Kidney (tissue), 14 donors: ENCODE data around the gene ALG11. TPM values are rescaled to one million over a fixed set of nuclear protein-coding genes. Genes with fewer than 3 reads are reported as not detected.

Experiments
- DNase-seq, 5 donors: peaks; one replicate each; pipeline ENCODE4 v3.0.0-alpha.2; 2013 to 2020
- FAIRE-seq: peaks from 2 replicates; lab custom pipeline; 2012; peaks lifted over from hg19 to GRCh38; lab: Jason Lieb, UNC
- H3K27ac ChIP-seq, 2 donors: one replicate each; pipeline ENCODE4 v1.7.0; 2013; ENCODE audit warnings: low read depth in 2 of 2, low read length in 2 of 2, inconsistent platforms in 1 of 2
- H3K27me3 ChIP-seq: one replicate; pipeline ENCODE4 v1.7.1; 2013; ENCODE audit warnings: low read length, inconsistent platforms; ENCODE audit not compliant: control insufficient read depth, insufficient read depth
- H3K36me3 ChIP-seq, 3 donors: one replicate each; pipeline versions ENCODE4 v1.7.0 to v1.7.1; 2013; ENCODE audit warnings: low read length in 3 of 3, control low read depth in 1 of 3, inconsistent platforms in 1 of 3; ENCODE audit not compliant: insufficient read depth in 3 of 3, control insufficient read depth in 2 of 3
- H3K4me1 ChIP-seq, 3 donors: one replicate each; pipeline versions ENCODE4 v1.7.0 to v1.7.1; 2013; ENCODE audit warnings: low read length in 3 of 3, inconsistent platforms in 1 of 3, low read depth in 1 of 3; ENCODE audit not compliant: control insufficient read depth in 2 of 3, insufficient read depth in 2 of 3
- H3K4me3 ChIP-seq, 3 donors: one replicate each; pipeline versions ENCODE4 v1.7.0 to v1.8.1; 2013; ENCODE audit warnings: low read length in 3 of 3, control low read depth in 1 of 3, inconsistent platforms in 1 of 3
- H3K9ac ChIP-seq, 3 donors: one replicate each; pipeline versions ENCODE4 v1.7.0 to v1.7.1; 2013; ENCODE audit warnings: low read length in 3 of 3, control low read depth in 1 of 3, inconsistent platforms in 1 of 3
- H3K9me3 ChIP-seq, 3 donors: one replicate each; pipeline versions ENCODE4 v1.7.0 to v1.7.1; 2013; ENCODE audit warnings: low read length in 3 of 3, control low read depth in 1 of 3, inconsistent platforms in 1 of 3; ENCODE audit not compliant: control insufficient read depth in 2 of 3, insufficient read depth in 1 of 3
- CTCF ChIP-seq: IDR thresholded peaks from 3 replicates; pipeline ENCODE4 v1.5.1; 2012; ENCODE audit warnings: mild to moderate bottlenecking, moderate library complexity, borderline replicate concordance; ENCODE audit not compliant: insufficient read depth; ENCODE audit errors: extremely low read depth
- intact Hi-C: fragments of 100-400 bp; cut with DNase I; formaldehyde crosslinking; loops from one replicate; pipeline ENCODE4 v1.11.1; 2022
- polyA plus RNA-seq: library from polyadenylated mRNA; stranded (reverse); fragments of 350-450 nt; fragmentation: Illumina TruSeq; extraction: RNeasy Lipid Tissue Mini Kit (QIAGEN cat#74804); gene quantifications from one replicate; pipeline ENCODE4 v1.2.3, GENCODE V29; 2014; ENCODE audit warnings: low read depth, low replicate concordance; ENCODE audit not compliant: insufficient read depth
- total RNA-seq: library from RNA; stranded (reverse); fragmentation: NEBNext Ultra II Directional; extraction: Animal tissue kit (Norgen Biotek cat#: 25700); gene quantifications from one replicate; pipeline ENCODE4 v1.2.1, GENCODE V29; 2021
- donor health status: control.
- donor health status: control.
- donor health status: control.
- donor health status: control.
- donor health status: control.
- donor health status: DM: yes; HTN: yes; CAD: no.
- donor health status: Normal renal cell carcinoma (clear cell type).

The ALG11 gene
- total and polyA plus RNA-seq, 2 donors from 2014 or later = 3.1 to 39.5 TPM

- no peak overlapping the region for H3K9ac ChIP-seq
- intact Hi-C loops = no loop called here
- H3K36me3 ChIP-seq = peaks cover 0 to 19% (median 12%) of the 10 kb centered on the region in 3 donors
- no peaks in the 10 kb centered on the region for H3K9me3 ChIP-seq
- no peaks in the 10 kb centered on the region for H3K27me3 ChIP-seq
- no peak overlapping the region for H3K4me3 ChIP-seq
- no peak for FAIRE-seq
- no peak overlapping the region for H3K27ac ChIP-seq
- TF ChIP-seq CTCF = no peak
- no peak for DNase-seq
- H3K4me1 ChIP-seq = peaks cover 0 to under 1% (median 0%) of the 10 kb centered on the region in 3 donors
These were observed 8.0 kb downstream of the ALG11 start for GRCh38 chr13:52020191-52020590.

GRCh38 chr13:52022356-52022755 lies 10.2 kb downstream of the ALG11 start:
- Histone ChIP-seq H3K27me3 (no peaks in the 10 kb centered on the region), H3K9me3 (no peaks in the 10 kb centered on the region), H3K4me1 (peaks cover 0 to 6% (median 0%) of the 10 kb centered on the region in 3 donors), H3K9ac (no peak overlapping the region), H3K36me3 (peaks cover 2 to 24% (median 16%) of the 10 kb centered on the region in 3 donors), H3K4me3 (no peak overlapping the region), H3K27ac (no peak overlapping the region)
- TF ChIP-seq CTCF = no peak
- no peak for FAIRE-seq
- intact Hi-C loops = no loop called here
- no peak for DNase-seq

GRCh38 chr13:52024481-52024880 lies 12.3 kb downstream of the ALG11 start, which contains the start of gene UTP14C:
Gene UTP14C, plus strand, starts transcription at chr13:52024691. Its CDS starts 4,114 bp downstream, at chr13:52028805.
- no peak for TF ChIP-seq CTCF
- FAIRE-seq = no peak
- no peak for DNase-seq
- intact Hi-C loops = no loop called here
- H3K36me3 ChIP-seq = peaks cover 4 to 28% (median 16%) of the 10 kb centered on the region in 3 donors
- H3K9ac ChIP-seq = no peak within 1 kb of the TSS
- peaks cover 0 to 6% (median 0%) of the 10 kb centered on the region in 3 donors for H3K4me1 ChIP-seq
- H3K27ac ChIP-seq = no peak within 1 kb of the TSS
- H3K4me3 ChIP-seq = no peak within 1 kb of the TSS
- H3K9me3 ChIP-seq = no peaks in the 10 kb centered on the region
- no peaks in the 10 kb centered on the region for H3K27me3 ChIP-seq
